ENCODE measurements around the gene TRMT11.

The TRMT11 gene

GRCh38 chr6:126064257-126064747 lies 78.0 kb downstream of the TRMT11 start:
- Histone ChIP-seq H3F3A (ENCODE audit: insufficient read depth, low read length) (no peaks in the 10 kb centered on the region), H3K79me2 (ENCODE audit: insufficient read depth, low read length) (no peaks in the 10 kb centered on the region), H3K36me3 (ENCODE audit: insufficient read depth, low read length) (no peaks in the 10 kb centered on the region), H4K20me1 (ENCODE audit: insufficient read depth, low read length) (no peaks in the 10 kb centered on the region), H3K9ac (ENCODE audit: low read length) (no peak overlapping the region), H3K9me2 (ENCODE audit: low read depth, low read length) (no peaks in the 10 kb centered on the region), H3K4me1 (ENCODE audit: insufficient read depth, low read length, severe bottlenecking) (no peaks in the 10 kb centered on the region), H3K4me2 (ENCODE audit: low read length) (no peak overlapping the region), H3K27ac (ENCODE audit: low read depth, low read length, poor library complexity, severe bottlenecking) (no peak overlapping the region), H3K4me3 (ENCODE audit: low read depth, low read length, poor library complexity, severe bottlenecking) (no peak overlapping the region), H3K27me3 (ENCODE audit: insufficient read depth, low read length) (no peaks in the 10 kb centered on the region), H3K9me3 (ENCODE audit: low read length) (no peaks in the 10 kb centered on the region), H2AFZ (ENCODE audit: low read length) (no peak overlapping the region)
- TF ChIP-seq CTCF (IDR thresholded peaks at IDR 0.05; ENCODE audit: low read length): no peak
- TF ChIP-seq EZH2 (IDR thresholded peaks at IDR 0.05; ENCODE audit: borderline replicate concordance, low read length): no peak

GRCh38 chr6:126064748-126065401 lies 78.5 kb downstream of the TRMT11 start:
- Histone ChIP-seq H3K9me3 (ENCODE audit: low read length) (no peaks in the 10 kb centered on the region), H3K4me2 (ENCODE audit: low read length) (no peak overlapping the region), H3K27me3 (ENCODE audit: insufficient read depth, low read length) (no peaks in the 10 kb centered on the region), H3K9ac (ENCODE audit: low read length) (no peak overlapping the region), H3K4me3 (ENCODE audit: low read depth, low read length, poor library complexity, severe bottlenecking) (no peak overlapping the region), H3K36me3 (ENCODE audit: insufficient read depth, low read length) (no peaks in the 10 kb centered on the region), H3K9me2 (ENCODE audit: low read depth, low read length) (no peaks in the 10 kb centered on the region), H4K20me1 (ENCODE audit: insufficient read depth, low read length) (no peaks in the 10 kb centered on the region), H3K27ac (ENCODE audit: low read depth, low read length, poor library complexity, severe bottlenecking) (no peak overlapping the region), H3K79me2 (ENCODE audit: insufficient read depth, low read length) (no peaks in the 10 kb centered on the region), H3F3A (ENCODE audit: insufficient read depth, low read length) (no peaks in the 10 kb centered on the region), H2AFZ (ENCODE audit: low read length) (no peak overlapping the region), H3K4me1 (ENCODE audit: insufficient read depth, low read length, severe bottlenecking) (no peaks in the 10 kb centered on the region)
- no peak for TF ChIP-seq CTCF (IDR thresholded peaks at IDR 0.05; ENCODE audit: low read length)
- no peak for TF ChIP-seq EZH2 (IDR thresholded peaks at IDR 0.05; ENCODE audit: borderline replicate concordance, low read length)

GRCh38 chr6:126066053-126067048 lies 80.0 kb downstream of the TRMT11 start:
- TF ChIP-seq EZH2 (IDR thresholded peaks at IDR 0.05; ENCODE audit: borderline replicate concordance, low read length): no peak
- no peak for TF ChIP-seq CTCF (IDR thresholded peaks at IDR 0.05; ENCODE audit: low read length)

More at GRCh38 chr6:126066053-126067048, 80.0 kb downstream of the TRMT11 start:
- Histone ChIP-seq H3K79me2 (ENCODE audit: insufficient read depth, low read length) (no peaks in the 10 kb centered on the region), H3K4me1 (ENCODE audit: insufficient read depth, low read length, severe bottlenecking) (no peaks in the 10 kb centered on the region), H2AFZ (ENCODE audit: low read length) (no peak overlapping the region), H3K9me3 (ENCODE audit: low read length) (no peaks in the 10 kb centered on the region), H3K9ac (ENCODE audit: low read length) (no peak overlapping the region), H3K27me3 (ENCODE audit: insufficient read depth, low read length) (no peaks in the 10 kb centered on the region), H4K20me1 (ENCODE audit: insufficient read depth, low read length) (no peaks in the 10 kb centered on the region), H3K27ac (ENCODE audit: low read depth, low read length, poor library complexity, severe bottlenecking) (no peak overlapping the region), H3K36me3 (ENCODE audit: insufficient read depth, low read length) (no peaks in the 10 kb centered on the region), H3F3A (ENCODE audit: insufficient read depth, low read length) (no peaks in the 10 kb centered on the region), H3K4me3 (ENCODE audit: low read depth, low read length, poor library complexity, severe bottlenecking) (no peak overlapping the region), H3K4me2 (ENCODE audit: low read length) (no peak overlapping the region), H3K9me2 (ENCODE audit: low read depth, low read length) (no peaks in the 10 kb centered on the region)
